GM21367 (cell line): ENCODE data around the gene PRKCB.
"Not testable (repeated sequence)": the region's sequence is repeated elsewhere in the genome, so short reads cannot be mapped to it uniquely, and the experiment has no call there.

Source experiments
- ATAC-seq: cut with Tn5 transposase; IDR thresholded peaks from one replicate; pipeline ENCODE4 v1.9.1; 2021; ENCODE audit not compliant: unreplicated experiment

PRKCB gene

DNA sequence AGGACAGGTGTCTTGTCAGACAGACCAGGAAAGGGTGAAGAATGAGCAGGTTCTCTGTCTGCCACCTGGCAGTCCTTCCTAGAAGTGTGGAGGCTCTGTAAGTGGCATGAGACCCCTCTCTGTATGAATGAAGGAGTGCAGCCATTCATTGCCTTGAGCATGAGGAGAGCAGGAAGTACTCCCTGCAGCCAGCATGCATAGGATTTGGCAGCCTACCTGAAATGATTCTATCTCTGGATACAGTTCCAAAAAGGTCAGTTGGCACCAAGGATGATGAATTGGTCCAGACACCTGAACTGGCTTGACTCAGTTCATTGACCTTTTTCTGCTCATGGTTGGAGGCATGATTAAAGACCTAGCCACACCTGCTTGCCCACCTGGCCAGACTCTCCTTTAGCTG lies 163.0 kb downstream of the PRKCB start:
- no peak for ATAC-seq

- ATAC-seq, result no peak
Observed at GRCh38 chr16:23999663-24000062, 163.9 kb downstream of the PRKCB start.

- ATAC-seq, result no peak
Observed at GRCh38 chr16:24001710-24002109, 165.9 kb downstream of the PRKCB start.

- ATAC-seq, result no peak
Observed at GRCh38 chr16:24002619-24003018, 166.8 kb downstream of the PRKCB start.

GRCh38 chr16:24005577-24005976 lies 169.8 kb downstream of the PRKCB start:
- ATAC-seq, result no peak

DNA sequence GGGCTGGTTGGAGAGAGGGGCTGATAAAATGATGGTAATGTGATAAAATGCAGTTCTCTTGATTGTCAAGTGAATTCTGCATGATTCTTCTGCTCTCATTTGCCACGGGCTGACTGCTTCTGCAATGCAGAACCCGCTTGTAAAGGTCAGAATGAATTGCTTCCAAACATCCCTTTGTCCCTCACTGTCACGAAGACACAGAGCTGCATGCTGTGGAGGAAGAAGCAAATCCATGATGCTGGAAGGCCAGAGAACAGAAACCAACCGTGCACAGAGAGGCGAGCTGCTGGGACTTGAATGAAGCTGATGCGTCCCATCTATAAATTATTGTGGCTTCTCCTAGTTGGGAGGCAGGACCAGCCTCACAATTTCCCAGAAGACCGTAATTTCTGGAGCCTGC lies 171.6 kb downstream of the PRKCB start:
- no peak for ATAC-seq

GRCh38 chr16:24007934-24008333 lies 172.2 kb downstream of the PRKCB start:
- ATAC-seq, result no peak

DNA sequence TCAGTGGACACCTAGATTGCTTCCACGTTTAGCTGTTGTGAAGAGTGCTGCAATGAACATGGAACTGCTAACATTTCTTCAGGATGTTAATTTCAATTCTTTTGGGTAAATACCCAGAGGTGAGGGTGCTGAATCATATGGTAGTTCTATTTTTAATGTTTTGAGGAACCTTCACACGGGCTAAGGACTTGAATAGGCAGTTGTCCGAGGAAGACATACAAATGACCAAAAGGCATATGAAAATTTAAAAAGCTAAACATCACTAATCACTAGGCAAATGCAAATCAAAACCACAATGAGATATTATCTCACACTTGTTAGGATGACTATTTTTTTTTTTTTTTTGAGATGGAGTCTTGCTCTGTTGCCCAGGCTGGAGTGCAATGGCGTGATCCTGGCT lies 173.3 kb downstream of the PRKCB start:
- ATAC-seq, result no peak

GRCh38 chr16:24009955-24010354 lies 174.2 kb downstream of the PRKCB start:
- ATAC-seq, result no peak

GRCh38 chr16:24010440-24011089 lies 174.8 kb downstream of the PRKCB start:
- ATAC-seq, result no peak

- ATAC-seq, result no peak
Observed at GRCh38 chr16:24011237-24011636, 175.5 kb downstream of the PRKCB start.

- ATAC-seq, result no peak
Observed at GRCh38 chr16:24013054-24013636, 177.4 kb downstream of the PRKCB start.

DNA sequence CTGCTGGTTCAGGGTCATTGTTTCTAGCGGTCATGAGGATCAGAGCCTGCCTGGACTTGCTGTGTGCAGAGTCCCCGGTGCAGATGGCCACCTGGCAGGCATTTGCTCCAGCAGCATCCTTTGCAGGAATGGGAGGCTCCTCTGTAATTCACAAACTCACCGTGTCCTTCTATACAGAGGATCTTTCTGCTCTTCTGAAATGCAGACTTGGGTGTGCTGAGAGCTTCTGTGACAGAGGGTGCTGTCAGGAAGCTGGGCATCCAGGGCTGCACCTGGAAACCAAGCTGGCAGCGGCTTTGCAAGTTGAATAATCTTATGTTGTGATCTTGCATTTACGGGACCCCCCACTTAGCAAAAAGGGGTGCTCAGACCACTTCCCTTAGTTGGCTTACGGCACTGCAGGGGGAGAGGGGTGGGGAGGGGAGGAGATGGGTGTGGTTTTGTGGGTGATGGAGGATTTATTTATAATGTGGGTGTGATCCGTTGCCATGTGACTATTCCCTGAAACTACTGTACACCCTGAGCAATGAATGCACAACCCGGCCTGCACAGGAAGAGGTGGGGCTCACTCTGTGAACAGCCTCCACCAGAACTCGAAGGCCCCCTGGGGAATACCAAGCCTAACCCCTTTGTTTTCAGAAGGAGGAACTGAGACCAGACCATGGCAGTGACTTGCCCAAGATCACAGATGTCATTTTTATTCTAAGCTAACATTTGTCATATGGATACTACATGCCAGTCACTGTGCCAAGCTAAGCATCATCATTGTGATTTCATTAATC lies 178.3 kb downstream of the PRKCB start:
- peak; percentile 89 for ATAC-seq

GRCh38 chr16:24014955-24015354 lies 179.2 kb downstream of the PRKCB start:
- ATAC-seq, result not testable (repeated sequence)

- ATAC-seq, result no peak
Observed at GRCh38 chr16:24015923-24016322, 180.1 kb downstream of the PRKCB start.

- no peak for ATAC-seq
Observed at GRCh38 chr16:24018485-24018884, 182.7 kb downstream of the PRKCB start.

GRCh38 chr16:24022797-24023196 lies 187.0 kb downstream of the PRKCB start:
- no peak for ATAC-seq

DNA sequence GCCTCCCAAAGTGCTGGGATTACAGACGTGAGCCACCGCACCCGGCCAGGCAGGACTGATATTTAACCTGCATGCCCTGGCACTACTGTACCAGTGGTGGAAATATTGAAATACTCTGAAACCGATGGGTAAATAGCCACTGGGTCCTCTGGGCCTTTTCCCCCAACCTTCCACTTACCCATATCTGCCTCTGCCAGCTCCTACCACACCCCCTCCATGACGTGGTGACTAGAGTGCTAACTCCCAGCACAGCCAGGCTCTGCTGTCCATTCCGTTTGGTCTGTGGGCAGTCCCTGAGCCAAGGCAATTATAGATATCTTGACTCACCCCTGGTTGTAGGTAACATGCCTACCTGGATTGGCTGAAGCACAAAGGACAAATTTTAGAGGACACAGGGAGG lies 187.8 kb downstream of the PRKCB start:
- ATAC-seq, result no peak

- ATAC-seq, result no peak
Observed at GRCh38 chr16:24024971-24025370, 189.2 kb downstream of the PRKCB start.

- ATAC-seq, result no peak
Observed at GRCh38 chr16:24027466-24027865, 191.7 kb downstream of the PRKCB start.

- ATAC-seq, result not testable (repeated sequence)
Observed at GRCh38 chr16:24029841-24030240, 194.1 kb downstream of the PRKCB start.

DNA sequence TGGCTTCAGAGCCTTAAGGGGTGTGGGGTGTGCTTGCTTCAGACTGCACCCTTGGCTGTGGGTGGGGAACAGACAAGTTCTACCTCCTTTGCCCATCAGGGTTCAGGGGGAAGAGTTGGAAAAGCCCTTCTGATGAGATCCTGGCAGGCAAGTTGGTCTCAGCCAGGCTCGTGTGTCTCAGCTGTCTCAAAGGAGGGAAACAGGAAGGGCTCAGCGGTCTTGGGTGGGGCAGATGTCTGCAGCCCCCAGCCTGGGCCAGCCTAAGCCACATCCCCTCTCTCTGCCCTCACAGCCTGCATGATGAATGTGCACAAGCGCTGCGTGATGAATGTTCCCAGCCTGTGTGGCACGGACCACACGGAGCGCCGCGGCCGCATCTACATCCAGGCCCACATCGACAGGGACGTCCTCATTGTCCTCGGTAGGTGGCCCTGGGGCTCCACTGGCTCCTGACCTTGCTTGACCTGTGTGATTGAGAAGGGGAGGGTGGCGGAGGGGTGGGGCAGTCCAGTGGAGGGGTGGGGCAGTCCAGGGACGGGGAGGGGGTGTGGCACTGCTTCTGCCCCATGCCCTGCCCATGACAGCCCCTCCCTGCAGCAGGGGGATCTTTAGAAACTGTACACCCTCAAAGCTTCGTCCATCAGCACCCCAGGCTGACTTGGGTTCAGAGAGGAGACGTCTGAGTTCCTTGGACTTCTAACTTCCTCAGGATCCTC lies 199.5 kb downstream of the PRKCB start:
- ATAC-seq, result no peak
